Right atrium auricular region (tissue), 2 donors: ENCODE data around the gene AOPEP. TPM values are rescaled to one million over a fixed set of nuclear protein-coding genes. Genes with fewer than 3 reads are reported as not detected.

Experiments
- DNase-seq: peaks from one replicate; pipeline ENCODE4 v3.0.0-alpha.2; 2019; ENCODE audit warnings: low spot score
- H3K27ac ChIP-seq, 2 donors: fragments of 200-600 bp; sonication (generic); 1 replicate in 1 of 2; 2 replicates in 1 of 2; pipeline ENCODE4 v1.5.1; 2016 to 2019
- H3K27me3 ChIP-seq, 2 donors: fragments of 200-600 bp; sonication (generic); one replicate each; pipeline versions ENCODE4 v1.5.1 to v1.6.0; 2017 to 2019
- H3K36me3 ChIP-seq: fragments of 200-600 bp; sonication (generic); one replicate; pipeline ENCODE4 v1.5.1; 2016
- H3K4me1 ChIP-seq, 2 donors: fragments of 200-600 bp; sonication (generic); one replicate each; pipeline versions ENCODE4 v1.5.1 to v1.6.0; 2017 to 2019
- H3K4me3 ChIP-seq, 2 donors: fragments of 200-600 bp; sonication (generic); 1 replicate in 1 of 2; 2 replicates in 1 of 2; pipeline ENCODE4 v1.5.1; 2017 to 2019; ENCODE audit warnings: mild to moderate bottlenecking in 1 of 2, moderate library complexity in 1 of 2
- H3K9me3 ChIP-seq, 2 donors: fragments of 200-600 bp; sonication (generic); one replicate each; pipeline ENCODE4 v1.5.1; 2019
- total RNA-seq, 2 donors: library from RNA; depleted of rRNA; stranded (reverse); fragments of >200 nt; gene quantifications; one replicate each; pipeline ENCODE4 v1.1.0, GENCODE V29; 2016
- TF ChIP-seq, protein P1 (sequence below), 2 donors: fragments of 200-600 bp; sonication (generic); IDR thresholded peaks; one replicate each; pipeline ENCODE4 v1.5.1; 2019; ENCODE audit warnings: antibody characterized with exemption in 2 of 2

The AOPEP gene
- total RNA-seq, 2 donors from 2014 or later = 262 to 314 TPM

DNA sequence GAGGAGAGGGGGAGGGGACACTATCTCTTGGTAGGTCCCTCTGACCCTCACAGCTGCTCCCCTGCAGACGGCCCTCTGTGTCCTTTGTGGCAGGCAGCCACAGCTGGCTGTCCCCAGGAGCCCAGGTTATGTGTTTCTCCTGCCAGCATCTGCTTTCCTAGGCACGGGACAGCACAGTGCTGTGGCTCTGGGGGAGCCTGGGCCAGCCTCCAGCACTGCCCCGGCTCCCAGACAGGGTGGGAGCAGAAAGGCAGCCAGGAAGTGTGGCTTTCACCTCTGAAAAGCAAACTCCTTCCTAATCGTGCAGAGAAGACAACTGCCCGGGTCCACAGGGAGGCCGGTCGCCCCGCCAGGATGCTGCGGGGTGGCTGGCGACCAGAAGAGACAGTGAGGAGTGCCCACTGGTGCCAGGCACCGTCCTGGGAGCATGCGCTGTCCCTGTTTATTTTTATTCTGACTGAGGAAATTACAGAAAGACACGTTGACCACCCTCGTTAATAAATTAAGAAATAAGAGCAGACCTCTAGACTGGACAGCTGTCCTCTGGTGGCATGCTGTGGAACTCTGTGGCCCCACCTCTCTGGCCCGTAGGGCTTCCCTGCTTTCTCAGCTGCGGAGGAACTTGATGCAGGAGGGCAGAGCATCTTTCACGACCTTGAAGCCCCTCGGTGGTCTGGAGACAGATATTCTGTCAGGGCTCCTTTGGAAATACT lies 350.7 kb downstream of the AOPEP start:
- Histone ChIP-seq H3K27me3 (no peaks in the 10 kb centered on the region), H3K4me1 (peaks cover 0 to 89% of the 10 kb centered on the region in 2 donors), H3K36me3 (peaks cover 53% of the 10 kb centered on the region), H3K27ac (peak overlapping the region; percentile 52 to 72), H3K9me3 (no peaks in the 10 kb centered on the region), H3K4me3 (no peak overlapping the region)
- TF ChIP-seq, protein P1, sequence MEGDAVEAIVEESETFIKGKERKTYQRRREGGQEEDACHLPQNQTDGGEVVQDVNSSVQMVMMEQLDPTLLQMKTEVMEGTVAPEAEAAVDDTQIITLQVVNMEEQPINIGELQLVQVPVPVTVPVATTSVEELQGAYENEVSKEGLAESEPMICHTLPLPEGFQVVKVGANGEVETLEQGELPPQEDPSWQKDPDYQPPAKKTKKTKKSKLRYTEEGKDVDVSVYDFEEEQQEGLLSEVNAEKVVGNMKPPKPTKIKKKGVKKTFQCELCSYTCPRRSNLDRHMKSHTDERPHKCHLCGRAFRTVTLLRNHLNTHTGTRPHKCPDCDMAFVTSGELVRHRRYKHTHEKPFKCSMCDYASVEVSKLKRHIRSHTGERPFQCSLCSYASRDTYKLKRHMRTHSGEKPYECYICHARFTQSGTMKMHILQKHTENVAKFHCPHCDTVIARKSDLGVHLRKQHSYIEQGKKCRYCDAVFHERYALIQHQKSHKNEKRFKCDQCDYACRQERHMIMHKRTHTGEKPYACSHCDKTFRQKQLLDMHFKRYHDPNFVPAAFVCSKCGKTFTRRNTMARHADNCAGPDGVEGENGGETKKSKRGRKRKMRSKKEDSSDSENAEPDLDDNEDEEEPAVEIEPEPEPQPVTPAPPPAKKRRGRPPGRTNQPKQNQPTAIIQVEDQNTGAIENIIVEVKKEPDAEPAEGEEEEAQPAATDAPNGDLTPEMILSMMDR (IDR thresholded peaks at IDR 0.05) = peak in 1 of 2 donors; percentile 19
- DNase-seq = peak; percentile 57

DNA sequence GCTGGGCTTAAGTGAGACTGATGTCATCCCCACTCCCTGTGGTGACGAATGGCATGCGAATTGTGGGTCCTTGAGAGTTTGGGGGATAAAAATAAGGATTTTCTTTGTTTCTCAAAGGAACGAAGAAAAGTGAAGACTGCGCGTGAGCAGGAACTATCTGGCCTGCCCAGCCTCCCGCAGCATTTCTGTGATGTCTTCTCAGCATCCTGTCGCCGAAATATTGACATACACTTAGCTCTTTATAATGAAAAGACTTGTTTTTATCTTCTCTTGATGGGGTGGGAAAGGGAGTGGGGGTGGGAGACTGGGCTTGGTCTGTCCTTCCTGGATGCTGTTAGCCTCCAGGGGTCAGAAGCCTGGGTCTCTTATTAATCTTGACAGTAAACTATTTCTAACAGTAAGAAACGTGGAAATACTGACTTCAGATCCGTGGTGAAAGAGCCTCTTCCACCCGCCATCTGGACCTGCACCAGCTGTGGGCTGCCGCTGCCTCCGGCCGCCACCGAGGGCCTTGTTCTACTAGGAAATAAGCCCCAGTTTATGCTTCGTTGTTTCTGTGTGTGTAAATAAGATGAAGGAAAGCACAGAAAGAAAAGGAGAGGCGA lies 351.4 kb downstream of the AOPEP start:
- no peaks in the 10 kb centered on the region for H3K9me3 ChIP-seq
- H3K36me3 ChIP-seq = peaks cover 56% of the 10 kb centered on the region
- H3K4me3 ChIP-seq = no peak overlapping the region
- H3K4me1 ChIP-seq = peaks cover 0 to 88% of the 10 kb centered on the region in 2 donors
- no peaks in the 10 kb centered on the region for H3K27me3 ChIP-seq
- TF ChIP-seq, protein P1 (IDR thresholded peaks at IDR 0.05) = no peak
- no peak for DNase-seq
- peak overlapping the region; percentile 52 to 72 for H3K27ac ChIP-seq

DNA sequence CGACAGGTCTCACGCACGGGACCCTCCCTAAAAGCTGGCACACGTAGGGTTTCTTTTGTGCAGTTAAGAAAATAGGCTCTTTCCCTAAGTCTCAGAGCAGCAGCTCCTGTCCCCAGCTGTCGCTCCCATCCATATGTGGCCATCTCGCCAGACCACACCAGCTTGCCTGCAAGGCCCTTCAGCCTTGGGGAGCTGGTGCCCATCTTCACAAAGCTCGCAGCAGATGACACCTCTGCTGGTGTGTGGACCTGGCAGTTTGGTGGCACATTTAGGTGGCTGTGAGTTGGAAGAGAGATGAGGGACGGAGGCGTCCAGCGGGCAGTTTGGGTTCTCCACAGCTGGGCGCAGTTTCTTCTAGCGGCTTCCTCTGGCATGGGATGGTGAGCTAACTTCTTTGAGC lies 352.0 kb downstream of the AOPEP start:
- Histone ChIP-seq H3K4me3 (no peak overlapping the region), H3K27ac (peak overlapping the region; percentile 52 to 72), H3K27me3 (no peaks in the 10 kb centered on the region), H3K4me1 (peaks cover 0 to 88% of the 10 kb centered on the region in 2 donors), H3K9me3 (no peaks in the 10 kb centered on the region), H3K36me3 (peaks cover 57% of the 10 kb centered on the region)
- TF ChIP-seq, protein P1 (IDR thresholded peaks at IDR 0.05) = no peak
- DNase-seq = no peak

DNA sequence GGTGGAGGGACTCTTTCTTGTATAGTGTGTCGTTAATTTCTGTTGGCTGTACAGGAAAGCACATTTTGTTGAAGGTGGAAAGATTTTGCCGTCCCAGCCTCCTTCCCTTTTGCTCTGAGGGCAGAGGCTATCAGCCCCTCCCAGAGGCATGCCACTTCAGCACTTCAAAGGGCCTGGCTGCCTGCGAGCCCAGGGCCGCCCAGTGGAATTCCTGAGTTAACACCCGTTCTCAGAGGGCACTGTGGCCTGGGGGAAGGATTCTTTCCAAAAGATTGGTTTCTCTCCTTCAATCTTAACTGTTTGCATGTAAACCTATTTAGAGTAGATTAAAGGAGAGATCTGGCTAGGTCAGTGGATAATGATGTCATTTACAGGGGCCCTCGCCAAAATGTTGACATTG lies 352.4 kb downstream of the AOPEP start:
- DNase-seq = no peak
- Histone ChIP-seq H3K9me3 (no peaks in the 10 kb centered on the region), H3K27me3 (no peaks in the 10 kb centered on the region), H3K36me3 (peaks cover 58% of the 10 kb centered on the region), H3K27ac (peak overlapping the region; percentile 52 to 72), H3K4me3 (no peak overlapping the region), H3K4me1 (peaks cover 0 to 85% of the 10 kb centered on the region in 2 donors)
- TF ChIP-seq, protein P1 (IDR thresholded peaks at IDR 0.05) = no peak

DNA sequence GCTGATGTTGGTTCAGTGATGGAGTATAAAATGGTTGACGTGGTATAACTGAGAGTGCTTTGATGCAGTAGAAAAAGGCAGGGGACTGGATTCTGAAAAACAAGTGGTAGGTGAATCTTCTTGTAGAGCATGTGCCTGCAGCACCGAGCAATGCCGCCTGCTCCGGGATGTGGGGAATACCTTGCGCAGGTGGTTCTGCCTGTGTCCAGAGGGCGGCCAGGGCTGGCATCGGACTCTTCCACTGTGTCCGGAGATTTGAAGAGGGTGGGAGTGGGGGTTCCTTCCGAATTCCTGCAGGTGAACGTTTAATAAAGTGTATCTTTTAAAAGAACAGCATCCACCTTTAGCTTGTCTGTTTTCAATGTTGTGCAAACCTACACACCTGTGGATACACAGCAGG lies 353.0 kb downstream of the AOPEP start:
- Histone ChIP-seq H3K27ac (peak overlapping the region; percentile 52 to 72), H3K36me3 (peaks cover 57% of the 10 kb centered on the region), H3K27me3 (no peaks in the 10 kb centered on the region), H3K4me1 (peaks cover 0 to 83% of the 10 kb centered on the region in 2 donors), H3K4me3 (no peak overlapping the region), H3K9me3 (no peaks in the 10 kb centered on the region)
- TF ChIP-seq, protein P1 (IDR thresholded peaks at IDR 0.05) = no peak
- DNase-seq = no peak
